H1 (cell line): Measurements from ENCODE around the gene KCNT1. TPM values are rescaled to one million over a fixed set of nuclear protein-coding genes. Genes with fewer than 3 reads are reported as not detected.

Experiments used
- CTCF ChIA-PET: fragments of 300-600 bp; sonication (Branson Sonifier 250); formaldehyde crosslinking; loops from one replicate; lab custom pipeline; 2021; ENCODE audit not compliant: partially characterized antibody; lab: Charles Lee
- POLR2A ChIA-PET: fragments of 300-600 bp; sonication (Branson Sonifier 250); formaldehyde crosslinking; loops from one replicate; lab custom pipeline; 2021; ENCODE audit warnings: inconsistent platforms; ENCODE audit not compliant: partially characterized antibody; lab: Charles Lee
- DNase-seq, 2 experiments: peaks; one replicate each; pipeline versions ENCODE4 v3.0.0 to v3.0.0-alpha.2; 2010 to 2022; ENCODE audit warnings: low spot score in 2 of 2, low read depth in 1 of 2, mixed read lengths in 1 of 2
- FAIRE-seq: peaks from 2 replicates; lab custom pipeline; 2011; peaks lifted over from hg19 to GRCh38; lab: Jason Lieb, UNC
- H2AFZ ChIP-seq: 2 replicates; pipeline ENCODE4 v1.8.1; 2012; ENCODE audit warnings: low read length, inconsistent platforms
- H2AK5ac ChIP-seq: 2 replicates; pipeline ENCODE4 v1.6.1; 2013; ENCODE audit warnings: low read depth, low read length
- H2BK120ac ChIP-seq: replicated peaks from 2 replicates; pipeline ENCODE3; 2013; ENCODE audit warnings: low read depth, low read length, inconsistent platforms
- H2BK12ac ChIP-seq: 2 replicates; pipeline ENCODE4 v1.6.1; 2013; ENCODE audit warnings: low read depth, low read length
- H2BK15ac ChIP-seq: 2 replicates; pipeline ENCODE4 v1.6.1; 2013; ENCODE audit warnings: low read length
- H2BK20ac ChIP-seq: 2 replicates; pipeline ENCODE4 v1.6.1; 2013; ENCODE audit warnings: low read length
- H2BK5ac ChIP-seq: 2 replicates; pipeline ENCODE4 v1.6.1; 2013; ENCODE audit warnings: low read depth, low read length
- H3K14ac ChIP-seq: 2 replicates; pipeline ENCODE4 v1.6.1; 2013; ENCODE audit warnings: inconsistent platforms; ENCODE audit not compliant: insufficient read length
- H3K18ac ChIP-seq: 2 replicates; pipeline ENCODE4 v1.6.1; 2013; ENCODE audit warnings: low read length; ENCODE audit errors: extremely low read depth
- H3K23ac ChIP-seq: 2 replicates; pipeline ENCODE4 v1.6.1; 2013; ENCODE audit warnings: inconsistent platforms; ENCODE audit not compliant: insufficient read length
- H3K23me2 ChIP-seq: 2 replicates; pipeline ENCODE4 v1.6.1; 2013; ENCODE audit warnings: low read depth, low read length
- H3K27ac ChIP-seq: 2 replicates; pipeline ENCODE4 v1.6.1; 2011; ENCODE audit warnings: low read depth, low read length, inconsistent platforms
- H3K27me3 ChIP-seq, 4 experiments: replicated peaks in 1 of 4; 1 replicate in 1 of 4; 2 replicates in 3 of 4; pipeline versions ENCODE4 v1.6.1 to v1.8.1; 2011 to 2013; ENCODE audit warnings: low read length in 3 of 4, mild to moderate bottlenecking in 3 of 4, inconsistent platforms in 2 of 4, mixed read lengths in 2 of 4, moderate library complexity in 1 of 4; ENCODE audit not compliant: control insufficient read depth in 3 of 4, insufficient read depth in 3 of 4; ENCODE audit errors: extremely low read depth in 1 of 4
- H3K36me3 ChIP-seq, 4 experiments: 2 replicates each; pipeline versions ENCODE4 v1.6.1 to v1.8.1; 2011 to 2013; ENCODE audit warnings: mild to moderate bottlenecking in 4 of 4, low read length in 3 of 4, moderate library complexity in 2 of 4, control low read depth in 1 of 4, inconsistent platforms in 1 of 4; ENCODE audit not compliant: insufficient read depth in 4 of 4, control insufficient read depth in 2 of 4
- H3K4ac ChIP-seq: replicated peaks from 2 replicates; pipeline ENCODE3; 2013; ENCODE audit warnings: low read length, low read depth, mixed read lengths, inconsistent platforms; ENCODE audit not compliant: insufficient read length
- H3K4me1 ChIP-seq, 4 experiments: replicated peaks in 1 of 4; 1 replicate in 1 of 4; 2 replicates in 3 of 4; pipeline versions ENCODE4 v1.6.1 to v1.8.1; 2011 to 2013; ENCODE audit warnings: low read length in 3 of 4, inconsistent platforms in 2 of 4, mixed read lengths in 1 of 4; ENCODE audit not compliant: insufficient read depth in 4 of 4, control insufficient read depth in 3 of 4
- H3K4me2 ChIP-seq, 2 experiments: 2 replicates each; pipeline versions ENCODE4 v1.6.1 to v1.8.1; 2011 to 2013; ENCODE audit warnings: low read depth in 2 of 2, low read length in 2 of 2, control low read depth in 1 of 2, inconsistent platforms in 1 of 2, mild to moderate bottlenecking in 1 of 2; ENCODE audit not compliant: insufficient read depth in 1 of 2
- H3K4me3 ChIP-seq, 4 experiments: fragments of 200-600, 300-600 bp in 1 of 4; sonication (generic), shearing (Covaris generic), sonication (Bioruptor Twin) in 1 of 4; 2 replicates each; pipeline versions ENCODE4 v1.5.1 to v1.8.1; 2011 to 2016; ENCODE audit warnings: low read length in 4 of 4, low read depth in 3 of 4, control low read depth in 2 of 4, inconsistent platforms in 2 of 4, mild to moderate bottlenecking in 2 of 4, mixed read lengths in 1 of 4, moderate library complexity in 1 of 4; ENCODE audit not compliant: insufficient read depth in 2 of 4; ENCODE audit errors: extremely low read depth in 1 of 4
- H3K56ac ChIP-seq: replicated peaks from 2 replicates; pipeline ENCODE3; 2013; ENCODE audit warnings: low read depth, mild to moderate bottlenecking, mixed read lengths, low read length, inconsistent platforms; ENCODE audit not compliant: insufficient read length
- H3K79me1 ChIP-seq: 2 replicates; pipeline ENCODE4 v1.6.1; 2013; ENCODE audit warnings: low read depth, low read length, control low read depth
- H3K79me2 ChIP-seq, 2 experiments: 2 replicates each; pipeline versions ENCODE4 v1.6.1 to v1.8.1; 2012 to 2013; ENCODE audit warnings: low read length in 2 of 2, mild to moderate bottlenecking in 2 of 2, inconsistent platforms in 1 of 2; ENCODE audit not compliant: insufficient read depth in 2 of 2, control insufficient read depth in 1 of 2
- H3K9ac ChIP-seq, 4 experiments: replicated peaks in 1 of 4; 1 replicate in 1 of 4; 2 replicates in 3 of 4; pipeline versions ENCODE4 v1.6.1 to v1.8.1; 2011 to 2013; ENCODE audit warnings: low read depth in 3 of 4, low read length in 3 of 4, control low read depth in 2 of 4, mild to moderate bottlenecking in 2 of 4, moderate library complexity in 2 of 4, inconsistent platforms in 1 of 4; ENCODE audit errors: extremely low read depth in 1 of 4
- H3K9me3 ChIP-seq, 2 experiments: 2 replicates each; pipeline versions ENCODE4 v1.6.1 to v1.8.1; 2012 to 2013; ENCODE audit warnings: mild to moderate bottlenecking in 2 of 2, moderate library complexity in 2 of 2, control low read depth in 1 of 2, inconsistent platforms in 1 of 2, low read depth in 1 of 2, low read length in 1 of 2, mixed read lengths in 1 of 2; ENCODE audit not compliant: insufficient read depth in 2 of 2
- H4K20me1 ChIP-seq, 2 experiments: replicated peaks in 1 of 2; 2 replicates each; pipeline versions ENCODE3 to v1.8.1; 2011 to 2013; ENCODE audit warnings: inconsistent platforms in 2 of 2, low read length in 2 of 2, mild to moderate bottlenecking in 1 of 2; ENCODE audit not compliant: insufficient read depth in 2 of 2, control insufficient read depth in 1 of 2
- H4K5ac ChIP-seq: 2 replicates; pipeline ENCODE4 v1.6.1; 2013; ENCODE audit warnings: low read length, low read depth, mixed read lengths, inconsistent platforms; ENCODE audit not compliant: insufficient read length
- H4K8ac ChIP-seq: 2 replicates; pipeline ENCODE4 v1.8.0; 2013; ENCODE audit warnings: mild to moderate bottlenecking, moderate library complexity, low read length, inconsistent platforms; ENCODE audit not compliant: insufficient read depth; ENCODE audit errors: extremely low read depth
- H4K91ac ChIP-seq: replicated peaks from 2 replicates; pipeline ENCODE3; 2013; ENCODE audit warnings: low read length, mixed read lengths, inconsistent platforms; ENCODE audit not compliant: insufficient read length
- ATF2 ChIP-seq: IDR thresholded peaks from 2 replicates; pipeline ENCODE4 v1.6.1; 2012; ENCODE audit warnings: low read length, inconsistent platforms
- CHD1 ChIP-seq: IDR thresholded peaks from 2 replicates; pipeline ENCODE4 v1.6.1; 2012; ENCODE audit warnings: low read depth, low read length, improper control_type of control experiment
- EGR1 ChIP-seq: IDR thresholded peaks from 2 replicates; pipeline ENCODE4 v1.6.1; 2011; ENCODE audit warnings: low read depth, low read length, borderline replicate concordance
- FOSL1 ChIP-seq: IDR thresholded peaks from 2 replicates; pipeline ENCODE4 v1.6.1; 2011; ENCODE audit warnings: mild to moderate bottlenecking, low read depth, low read length, moderate library complexity; ENCODE audit not compliant: insufficient read depth
- TBP ChIP-seq: IDR thresholded peaks from 2 replicates; pipeline ENCODE4 v1.6.1; 2011; ENCODE audit warnings: low read depth, low read length, improper control_type of control experiment
- WGBS, 2 experiments: shearing (Covaris generic) in 1 of 2; methylation state at CpG; one replicate each; pipeline versions ENCODE4 v1.1.6 to v1.1.7; 2013 to 2015; ENCODE audit warnings: low lambda C conversion rate in 2 of 2, mixed read lengths in 2 of 2, inconsistent platforms in 1 of 2, low coverage in 1 of 2, missing lambda C conversion rate in 1 of 2; ENCODE audit not compliant: insufficient replicate concordance in 2 of 2, insufficient coverage in 1 of 2, insufficient read length in 1 of 2; ENCODE audit errors: extremely low coverage in 1 of 2, missing lambda C conversion rate in 1 of 2; 5-methylcytosine and 5-hydroxymethylcytosine counted together
- polyA plus RNA-seq, 7 experiments: library from polyadenylated mRNA; depleted of rRNA in 3 of 7; stranded (reverse) in 5 of 7; unstranded in 2 of 7; fragments of >200 nt in 5 of 7; fragments of 200-250 nt in 2 of 7; gene quantifications; 1 replicate in 5 of 7; 2 replicates in 1 of 7; 4 replicates in 1 of 7; pipeline versions ENCODE4 v1.2.1 to v1.2.3, GENCODE V29; 2011 to 2013; ENCODE audit warnings: missing spikeins in 2 of 7, mixed read lengths in 2 of 7
- total RNA-seq: library from RNA; stranded (reverse); fragmentation: NEBNext Ultra II Directional; extraction: Animal tissue kit (Norgen Biotek cat#: 25700); gene quantifications from 2 replicates; pipeline ENCODE4 v1.2.1, GENCODE V29; 2021

The KCNT1 gene
- total and polyA plus RNA-seq, 2 of the 8 experiments (the other 6 are each of a cell fraction or from before 2014, with no cell fraction given), result 0.13 to 0.20 TPM

- no peaks in the 10 kb centered on the region for H3K79me1 ChIP-seq
- no peak overlapping the region for H2AFZ ChIP-seq
- peak overlapping the region; percentile 60; the same call in 1 of the 2 replicates for H2BK12ac ChIP-seq
- no peaks in the 10 kb centered on the region; a peak in 1 of 7 replicates for H3K27me3 ChIP-seq
- TF ChIP-seq CHD1, result no peak
- TF ChIP-seq ATF2, result no peak
- peak; percentile 75 for TF ChIP-seq EGR1
- TF ChIP-seq TBP, result no peak
- TF ChIP-seq FOSL1, result peak; percentile 57; the same call in 1 of the 2 replicates
- no peak overlapping the region for H3K4ac ChIP-seq
- no peak overlapping the region for H3K4me3 ChIP-seq
- H3K14ac ChIP-seq, result no peak overlapping the region
- no peak overlapping the region for H3K23ac ChIP-seq
- FAIRE-seq (no peak), DNase-seq (no peak)
- H3K27ac ChIP-seq, result no peak overlapping the region; the same call in 1 of the 2 replicates
- H2BK120ac ChIP-seq, result no peak overlapping the region
- ChIA-PET POLR2A (interaction anchor here (0.6 to 1.1 kb wide), 3 partner anchors 17 to 76 kb away, joined by 3 to 4 read pairs (median 3); no protein-coding TSS in a partner anchor), CTCF (interaction anchor here (0.7 to 1.8 kb wide), 4 partner anchors 17 to 75 kb away, joined by 3 to 5 read pairs (median 4); no protein-coding TSS in a partner anchor)
- no peak overlapping the region; the same call in 1 of the 2 replicates for H4K8ac ChIP-seq
- H3K9me3 ChIP-seq, result peaks cover 3 to 5% of the 10 kb centered on the region in 2 experiments; a peak in 1 of 4 replicates
- no peak overlapping the region for H3K9ac ChIP-seq
- 0 out of 2 replicates have a peak overlapping the region, but pooled peaks have one; percentile 39 for H2AK5ac ChIP-seq
- peaks cover 0 to 13% (median 2%) of the 10 kb centered on the region in 4 experiments; a peak in 4 of 7 replicates for H3K4me1 ChIP-seq
- H3K4me2 ChIP-seq, result no peak overlapping the region
- H2BK5ac ChIP-seq, result no peak overlapping the region; the same call in 1 of the 2 replicates
- H3K18ac ChIP-seq, result no peak overlapping the region
- H3K56ac ChIP-seq, result no peak overlapping the region
- H3K36me3 ChIP-seq, result no peaks in the 10 kb centered on the region
- H3K23me2 ChIP-seq, result no peaks in the 10 kb centered on the region
- H2BK20ac ChIP-seq, result 0 out of 2 replicates have a peak overlapping the region, but pooled peaks have one; percentile 61
- H4K91ac ChIP-seq, result peak overlapping the region; percentile 65
- no peaks in the 10 kb centered on the region for H4K20me1 ChIP-seq
- H2BK15ac ChIP-seq, result no peak overlapping the region
- no peak overlapping the region for H4K5ac ChIP-seq
- no peaks in the 10 kb centered on the region for H3K79me2 ChIP-seq
- WGBS, 2 experiments, result 83% methylated on average over 13 of the region's 20 CpGs; no CpG with 5 or more reads in 1 of the 2 experiments
Measured at GRCh38 chr9:135678236-135679017, 23.6 kb upstream of the KCNT1 start.
